H4 (cell line): ENCODE results near the gene AK1. TPM values are rescaled to one million over a fixed set of nuclear protein-coding genes. Genes with fewer than 3 reads are reported as not detected.

ENCODE experiments used
- DNase-seq: peaks from one replicate; pipeline ENCODE4 v3.0.0-alpha.2; 2015; ENCODE audit warnings: low spot score
- total RNA-seq: library from RNA; depleted of rRNA; stranded (reverse); fragments of >200 nt; shearing (Covaris generic); gene quantifications from 2 replicates; pipeline ENCODE4 v1.2.3, GENCODE V29; 2014; rRNA removed

AK1 gene
- total RNA-seq, 1 experiment from 2014 or later: 45.7 TPM

GRCh38 chr9:127818574-127818973, 58.9 kb downstream of the AK1 start:
- DNase-seq: no peak

GRCh38 chr9:127817881-127818434, 59.5 kb downstream of the AK1 start:
- no peak for DNase-seq

- no peak for DNase-seq
Observed at GRCh38 chr9:127816728-127817127, 60.7 kb downstream of the AK1 start.

Other genes starting within 250 kb of the AK1 start
- not detected in 2 replicates for gene CFAP157, start 170.7 kb downstream of the AK1 start, total RNA-seq
- gene PTRH1, start 162.0 kb downstream of the AK1 start, total RNA-seq: 9.9 and 11.4 TPM in 2 replicates
- not detected in 2 replicates for gene TTC16, start 161.6 kb downstream of the AK1 start, total RNA-seq
- gene TOR2A, start 142.4 kb downstream of the AK1 start, total RNA-seq: 6.3 and 11.5 TPM in 2 replicates
- gene SH2D3C, start 99.0 kb downstream of the AK1 start, total RNA-seq: 0.12 and 0.23 TPM in 2 replicates
- gene CDK9, start 91.6 kb downstream of the AK1 start, total RNA-seq: 22.8 and 24.8 TPM in 2 replicates
- 32.8 and 49.8 TPM in 2 replicates for gene FPGS, start 74.8 kb downstream of the AK1 start, total RNA-seq
- 1.8 and 3.0 TPM in 2 replicates for gene ENG, start 23.0 kb downstream of the AK1 start, total RNA-seq
- gene ST6GALNAC6, start 21.9 kb upstream of the AK1 start, total RNA-seq: 12.4 and 14.8 TPM in 2 replicates
- gene ST6GALNAC4, start 39.4 kb upstream of the AK1 start, total RNA-seq: 5.2 and 12.8 TPM in 2 replicates
- gene PIP5KL1, start 53.1 kb upstream of the AK1 start, total RNA-seq: 0.95 and 2.6 TPM in 2 replicates
- gene DPM2, start 60.2 kb upstream of the AK1 start, total RNA-seq: 31.1 and 35.4 TPM in 2 replicates
- gene EEIG1, start 103.3 kb upstream of the AK1 start, total RNA-seq: 7.6 and 10.6 TPM in 2 replicates
- 6.5 and 12.3 TPM in 2 replicates for gene NAIF1, start 189.6 kb upstream of the AK1 start, total RNA-seq
- gene SLC25A25, start 190.6 kb upstream of the AK1 start, total RNA-seq: 4.7 and 5.8 TPM in 2 replicates